BJ (cell line): Measurements from ENCODE around the gene ATP2B1. TPM values are rescaled to one million over a fixed set of nuclear protein-coding genes. Genes with fewer than 3 reads are reported as not detected.

Source experiments
- CTCF ChIA-PET: fragments of 350-600 bp; formaldehyde crosslinking; extraction: SDS; loops from one replicate; lab custom pipeline; 2021; ENCODE audit warnings: antibody characterized with exemption, inconsistent platforms; lab: Yijun Ruan, JAX
- POLR2A ChIA-PET: fragments of 300-600 bp; sonication (Branson Sonifier 250); formaldehyde crosslinking; extraction: SDS; loops from one replicate; lab custom pipeline; 2021; ENCODE audit warnings: antibody characterized with exemption; lab: Charles Lee
- DNase-seq: peaks from one replicate; pipeline ENCODE4 v3.0.0-alpha.2; 2011; ENCODE audit warnings: low read depth
- H3K27me3 ChIP-seq: 2 replicates; pipeline ENCODE4 v1.6.0; 2011; ENCODE audit warnings: low read length; ENCODE audit not compliant: control insufficient read depth, insufficient read depth
- H3K36me3 ChIP-seq: 2 replicates; pipeline ENCODE4 v1.5.1; 2011; ENCODE audit warnings: low read length; ENCODE audit not compliant: control insufficient read depth, insufficient read depth
- H3K4me3 ChIP-seq: 2 replicates; pipeline ENCODE4 v1.5.1; 2011; ENCODE audit warnings: low read depth, mild to moderate bottlenecking, control low read depth, low read length
- polyA plus RNA-seq: library from polyadenylated mRNA; depleted of rRNA; stranded (reverse); fragments of >200 nt; gene quantifications from 2 replicates; pipeline ENCODE4 v1.2.3, GENCODE V29; 2011
- TF ChIP-seq, protein P1 (sequence below): IDR thresholded peaks from 2 replicates; pipeline ENCODE4 v1.5.1; 2011; ENCODE audit warnings: low read depth, mild to moderate bottlenecking, control low read depth, inconsistent platforms, low read length, moderate library complexity; ENCODE audit not compliant: insufficient read depth

The ATP2B1 gene
- polyA plus RNA-seq, 1 experiment, result 12.8 TPM

DNA sequence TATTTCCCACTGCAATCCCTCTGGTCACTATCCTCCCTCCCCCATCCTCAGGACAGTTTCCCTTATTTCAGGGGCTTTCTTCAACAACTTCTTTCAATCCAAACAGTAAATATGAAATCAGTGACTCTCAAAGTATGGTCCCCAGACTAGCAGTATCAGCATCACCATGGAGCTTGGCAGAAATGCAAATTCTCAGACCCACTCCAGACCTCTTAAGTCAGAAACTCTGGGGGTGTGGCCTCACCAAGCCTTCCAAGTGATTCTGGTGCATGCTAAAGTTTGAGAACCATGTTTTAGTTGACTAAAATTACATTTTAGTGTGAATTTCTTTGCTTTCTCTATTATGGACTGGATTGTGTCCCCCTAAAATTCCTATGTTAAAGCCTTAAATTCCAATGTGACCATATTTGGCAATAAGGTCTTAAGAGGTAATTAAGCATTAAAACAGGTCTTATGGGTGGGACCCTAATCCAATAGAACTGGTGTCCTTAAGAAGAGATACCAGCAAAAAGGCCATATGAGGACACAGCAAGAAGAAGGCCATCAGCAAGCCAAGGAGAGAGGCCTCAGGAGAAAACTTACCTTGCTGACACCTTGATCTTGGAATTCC, 23.2 kb downstream of the ATP2B1 start:
- POLR2A ChIA-PET, result no interaction called here
- DNase-seq, result no peak
- TF ChIP-seq, protein P1, sequence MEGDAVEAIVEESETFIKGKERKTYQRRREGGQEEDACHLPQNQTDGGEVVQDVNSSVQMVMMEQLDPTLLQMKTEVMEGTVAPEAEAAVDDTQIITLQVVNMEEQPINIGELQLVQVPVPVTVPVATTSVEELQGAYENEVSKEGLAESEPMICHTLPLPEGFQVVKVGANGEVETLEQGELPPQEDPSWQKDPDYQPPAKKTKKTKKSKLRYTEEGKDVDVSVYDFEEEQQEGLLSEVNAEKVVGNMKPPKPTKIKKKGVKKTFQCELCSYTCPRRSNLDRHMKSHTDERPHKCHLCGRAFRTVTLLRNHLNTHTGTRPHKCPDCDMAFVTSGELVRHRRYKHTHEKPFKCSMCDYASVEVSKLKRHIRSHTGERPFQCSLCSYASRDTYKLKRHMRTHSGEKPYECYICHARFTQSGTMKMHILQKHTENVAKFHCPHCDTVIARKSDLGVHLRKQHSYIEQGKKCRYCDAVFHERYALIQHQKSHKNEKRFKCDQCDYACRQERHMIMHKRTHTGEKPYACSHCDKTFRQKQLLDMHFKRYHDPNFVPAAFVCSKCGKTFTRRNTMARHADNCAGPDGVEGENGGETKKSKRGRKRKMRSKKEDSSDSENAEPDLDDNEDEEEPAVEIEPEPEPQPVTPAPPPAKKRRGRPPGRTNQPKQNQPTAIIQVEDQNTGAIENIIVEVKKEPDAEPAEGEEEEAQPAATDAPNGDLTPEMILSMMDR, result no peak

DNA sequence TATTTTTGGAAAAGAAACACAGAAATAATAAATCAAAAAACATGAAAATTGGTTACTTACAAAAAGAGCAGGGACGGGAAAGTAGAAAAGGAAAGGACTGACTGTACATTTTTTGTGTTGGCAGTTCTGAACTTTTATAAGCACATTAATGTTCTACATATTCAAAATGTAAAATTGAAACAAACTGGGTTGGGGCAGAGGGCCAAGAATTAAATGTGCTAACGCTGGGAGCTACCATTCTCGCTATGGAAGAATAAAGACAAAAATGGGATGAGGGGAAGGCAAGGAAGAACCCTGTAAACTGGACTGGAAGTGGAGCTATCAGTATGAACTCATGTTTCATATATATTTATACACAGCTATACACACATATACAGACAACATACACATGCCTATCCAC, 24.5 kb downstream of the ATP2B1 start:
- no peak for DNase-seq
- H3K27me3 ChIP-seq, result no peaks in the 10 kb centered on the region
- CTCF ChIA-PET, result interaction anchor here (1.1 kb wide), 1 partner anchor 51 kb away, joined by 3 read pairs; no protein-coding TSS in a partner anchor
- H3K36me3 ChIP-seq, result no peaks in the 10 kb centered on the region
- POLR2A ChIA-PET, result no interaction called here
- H3K4me3 ChIP-seq, result no peak overlapping the region
- TF ChIP-seq, protein P1, result no peak

More for the DNA sequence above, 23.2 kb downstream of the ATP2B1 start:
- H3K4me3 ChIP-seq, result no peak overlapping the region
- H3K27me3 ChIP-seq, result no peaks in the 10 kb centered on the region
- no peaks in the 10 kb centered on the region for H3K36me3 ChIP-seq
- CTCF ChIA-PET, result interaction anchor here (1.1 kb wide), 1 partner anchor 52 kb away, joined by 3 read pairs; no protein-coding TSS in a partner anchor

DNA sequence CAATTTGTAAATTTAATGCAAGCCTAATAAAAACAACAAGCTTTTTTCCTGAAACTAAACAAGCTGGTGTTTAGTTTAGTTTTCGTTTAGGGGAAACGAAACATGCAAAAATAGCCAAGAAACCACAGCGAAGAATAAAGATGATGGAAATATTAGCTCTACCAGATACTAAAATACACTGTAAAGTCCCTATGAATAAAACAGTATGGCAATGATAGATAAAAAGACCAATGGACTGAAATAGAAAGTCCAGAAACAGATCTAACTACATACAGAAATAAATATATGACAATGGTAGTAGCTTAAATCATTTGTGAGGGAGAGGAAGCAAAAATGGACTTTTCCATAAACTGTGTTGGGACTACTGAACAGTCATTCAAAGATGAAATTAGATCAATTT, 26.4 kb downstream of the ATP2B1 start:
- DNase-seq, result no peak
- ChIA-PET CTCF (no interaction called here), POLR2A (no interaction called here)
- TF ChIP-seq, protein P1, result no peak
- no peaks in the 10 kb centered on the region for H3K27me3 ChIP-seq
- no peaks in the 10 kb centered on the region for H3K36me3 ChIP-seq
- no peak overlapping the region for H3K4me3 ChIP-seq

DNA sequence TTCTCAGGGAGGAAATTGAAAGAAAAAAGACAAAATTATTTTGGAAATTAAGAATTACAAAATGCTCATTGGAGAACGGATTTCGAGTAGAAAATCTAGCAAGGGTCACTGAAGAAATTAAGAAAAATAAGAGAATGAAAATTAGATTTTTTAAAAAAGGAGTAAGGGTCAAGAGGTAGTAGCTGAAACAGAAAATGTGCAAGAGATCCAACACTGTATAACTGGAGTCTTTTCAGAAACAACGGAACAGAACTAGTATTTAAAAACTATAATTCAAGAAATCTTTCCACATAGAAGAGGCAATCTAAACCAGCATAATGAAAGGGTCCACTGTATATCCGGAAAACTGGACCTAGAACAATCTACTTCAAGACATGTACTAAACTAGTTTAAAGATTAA, 28.2 kb downstream of the ATP2B1 start:
- POLR2A ChIA-PET, result no interaction called here
- Histone ChIP-seq H3K4me3 (no peak overlapping the region), H3K36me3 (no peaks in the 10 kb centered on the region), H3K27me3 (no peaks in the 10 kb centered on the region)
- CTCF ChIA-PET, result interaction anchor here (0.6 to 0.8 kb wide), 2 partner anchors 12 to 1607 kb away, joined by 3 read pairs; no protein-coding TSS in a partner anchor
- TF ChIP-seq, protein P1, result no peak
- DNase-seq, result no peak

DNA sequence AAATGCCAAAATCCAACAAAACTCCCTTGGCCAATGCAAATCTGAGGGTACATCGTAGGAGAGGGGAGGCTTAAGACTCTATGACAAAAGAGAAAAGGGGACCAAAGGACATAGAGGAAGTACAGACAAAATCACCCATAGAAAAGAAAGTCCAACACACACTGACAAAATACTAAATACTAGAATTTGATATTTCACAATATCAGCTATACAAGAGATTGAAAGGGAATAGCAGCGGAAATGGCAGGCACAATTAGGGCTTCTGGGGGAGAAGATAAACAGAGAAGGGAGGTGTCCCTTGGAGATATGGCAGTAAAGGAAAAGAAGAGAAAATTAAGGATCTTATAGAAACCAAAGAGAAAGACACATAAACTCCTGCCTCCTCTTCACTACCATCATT, 29.0 kb downstream of the ATP2B1 start:
- ChIA-PET CTCF (no interaction called here), POLR2A (no interaction called here)
- no peak for DNase-seq
- H3K36me3 ChIP-seq, result no peaks in the 10 kb centered on the region
- no peaks in the 10 kb centered on the region for H3K27me3 ChIP-seq
- TF ChIP-seq, protein P1, result no peak
- no peak overlapping the region for H3K4me3 ChIP-seq
